ENCODE measurements around the gene CCER1. TPM values are rescaled to one million over a fixed set of nuclear protein-coding genes. Genes with fewer than 3 reads are reported as not detected.
A peak's percentile ranks its signal among the peaks of the same experiment; 100 is the strongest.

The CCER1 gene
- total and polyA plus RNA-seq, 2 donors: not detected

DNA sequence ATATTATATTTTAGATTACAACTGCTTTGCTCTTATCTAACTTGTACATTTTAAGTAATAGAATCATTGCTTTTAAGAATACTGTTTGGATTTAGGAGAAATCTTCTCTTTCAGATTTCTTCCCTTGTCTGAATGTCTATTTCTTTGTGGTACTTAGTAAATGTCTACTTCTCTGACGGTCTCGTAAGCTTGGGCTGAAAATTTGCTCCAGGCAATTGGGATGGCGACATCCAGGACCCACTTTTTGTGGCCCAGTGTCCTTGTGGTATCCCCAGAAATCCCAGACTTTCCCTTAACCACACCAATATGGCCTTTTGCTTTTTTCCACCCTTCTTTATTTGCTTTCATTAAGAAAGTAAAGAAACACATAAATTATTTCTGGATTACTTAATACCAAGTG is 24.0 kb upstream of the CCER1 start:
- DNase-seq (ENCODE audit: extremely low spot score): no peak
- no peak overlapping the region for H3K4me3 ChIP-seq (ENCODE audit: low read depth, low read length)
- 82% methylated on average over 3 of the region's 3 CpGs for WGBS
- H3K4me1 ChIP-seq (ENCODE audit: insufficient read depth): no peaks in the 10 kb centered on the region
- H3K27ac ChIP-seq (ENCODE audit: low read depth): no peak overlapping the region
- H3K36me3 ChIP-seq (ENCODE audit: insufficient read depth): no peaks in the 10 kb centered on the region

DNA sequence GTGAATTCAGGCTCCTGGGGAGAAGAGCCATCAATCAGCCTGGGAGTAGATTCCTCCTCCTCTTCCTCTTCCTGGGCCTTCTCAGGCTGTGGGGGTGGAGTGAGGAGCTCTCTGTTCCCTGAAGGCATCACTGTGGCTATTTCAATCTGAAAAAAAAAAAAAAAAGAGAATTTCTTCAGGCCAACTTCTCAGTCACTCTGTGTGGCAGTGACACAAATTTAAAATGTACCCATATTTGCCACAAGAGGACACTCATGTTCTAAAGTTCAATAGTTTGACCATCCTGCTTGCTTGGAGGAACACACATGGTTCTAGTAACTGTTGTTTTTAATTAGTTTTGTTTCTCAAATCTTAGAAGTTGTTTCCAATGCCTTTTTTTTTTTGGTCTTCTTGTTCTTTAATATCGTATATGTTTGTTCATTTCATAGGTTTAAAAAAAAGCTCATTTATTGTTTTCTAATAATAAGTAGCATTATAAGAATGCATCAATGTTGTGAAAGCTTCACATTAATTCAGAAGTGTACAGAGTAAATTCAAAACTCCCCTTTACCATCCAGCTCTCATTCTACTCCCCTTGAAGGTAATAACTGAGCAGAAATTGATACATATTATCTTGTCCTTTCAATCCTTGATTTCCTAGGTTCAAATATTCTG is 23.3 kb upstream of the CCER1 start:
- WGBS: 26% methylated on average over 1 of the region's 1 CpG
- Histone ChIP-seq H3K27ac (ENCODE audit: low read depth) (no peak overlapping the region), H3K4me1 (ENCODE audit: insufficient read depth) (no peaks in the 10 kb centered on the region), H3K4me3 (ENCODE audit: low read depth, low read length) (no peak overlapping the region), H3K36me3 (ENCODE audit: insufficient read depth) (no peaks in the 10 kb centered on the region)
- no peak for DNase-seq (ENCODE audit: extremely low spot score)

- Histone ChIP-seq H3K27ac (ENCODE audit: low read depth) (no peak overlapping the region), H3K36me3 (ENCODE audit: insufficient read depth) (no peaks in the 10 kb centered on the region), H3K4me1 (ENCODE audit: insufficient read depth) (no peaks in the 10 kb centered on the region), H3K4me3 (ENCODE audit: low read depth, low read length) (no peak overlapping the region)
- no peak for DNase-seq (ENCODE audit: extremely low spot score)
- 83% methylated on average over 1 of the region's 1 CpG for WGBS
These were observed 22.2 kb upstream of the CCER1 start for GRCh38 chr12:90977224-90977623.

DNA sequence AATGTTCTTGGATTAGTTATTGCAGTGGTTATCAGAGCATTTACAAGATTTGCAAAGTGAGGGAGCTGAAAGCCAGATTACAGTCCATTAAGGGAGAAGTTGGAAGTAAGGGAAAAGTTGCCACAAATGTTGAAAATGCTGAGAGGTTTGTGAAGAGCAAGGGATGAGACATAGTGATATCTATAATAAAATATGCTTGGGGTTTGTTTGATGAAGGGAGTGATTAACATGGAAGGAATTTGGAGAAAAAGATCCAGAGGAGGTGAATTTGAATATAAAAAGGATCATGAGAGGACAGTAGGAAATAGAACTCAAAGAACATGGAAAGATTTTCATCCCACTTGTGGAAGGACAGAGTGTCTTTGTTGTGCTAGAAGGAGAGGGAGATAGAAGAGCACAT is 19.3 kb upstream of the CCER1 start:
- no peak for DNase-seq (ENCODE audit: extremely low spot score)
- Histone ChIP-seq H3K36me3 (ENCODE audit: insufficient read depth) (no peaks in the 10 kb centered on the region), H3K27ac (ENCODE audit: low read depth) (no peak overlapping the region), H3K4me3 (ENCODE audit: low read depth, low read length) (no peak overlapping the region), H3K4me1 (ENCODE audit: insufficient read depth) (no peaks in the 10 kb centered on the region)

DNA sequence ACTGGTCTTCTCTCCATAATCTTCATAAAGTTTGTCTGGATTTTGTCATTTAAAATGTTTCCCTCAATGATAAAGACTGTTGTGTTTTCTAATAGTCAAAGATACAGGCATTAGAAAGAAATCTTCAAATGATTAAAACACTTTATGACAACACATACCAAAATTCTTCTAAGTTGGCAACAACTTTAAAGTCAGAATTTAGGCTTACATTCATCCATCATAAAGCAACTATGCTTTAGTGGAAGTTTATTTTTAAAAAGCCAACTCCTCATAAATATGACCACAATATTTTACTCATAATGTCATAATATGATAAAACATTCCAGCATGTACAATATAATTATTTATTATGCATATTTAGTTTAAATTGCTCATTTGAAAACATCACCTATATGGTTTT is 17.2 kb upstream of the CCER1 start:
- Histone ChIP-seq H3K27ac (ENCODE audit: low read depth) (no peak overlapping the region), H3K36me3 (ENCODE audit: insufficient read depth) (no peaks in the 10 kb centered on the region), H3K4me1 (ENCODE audit: insufficient read depth) (no peaks in the 10 kb centered on the region), H3K4me3 (ENCODE audit: low read depth, low read length) (no peak overlapping the region)
- no peak for DNase-seq (ENCODE audit: extremely low spot score)

GRCh38 chr12:90970911-90971310 is 15.9 kb upstream of the CCER1 start:
- Histone ChIP-seq H3K4me1 (ENCODE audit: insufficient read depth) (no peaks in the 10 kb centered on the region), H3K4me3 (ENCODE audit: low read depth, low read length) (no peak overlapping the region), H3K27ac (ENCODE audit: low read depth) (no peak overlapping the region), H3K36me3 (ENCODE audit: insufficient read depth) (no peaks in the 10 kb centered on the region)
- no peak for DNase-seq (ENCODE audit: extremely low spot score)

GRCh38 chr12:90970471-90970870 is 15.5 kb upstream of the CCER1 start:
- DNase-seq (ENCODE audit: extremely low spot score): no peak
- H3K36me3 ChIP-seq (ENCODE audit: insufficient read depth): no peaks in the 10 kb centered on the region
- no peak overlapping the region for H3K27ac ChIP-seq (ENCODE audit: low read depth)
- H3K4me3 ChIP-seq (ENCODE audit: low read depth, low read length): no peak overlapping the region
- no peaks in the 10 kb centered on the region for H3K4me1 ChIP-seq (ENCODE audit: insufficient read depth)

DNA sequence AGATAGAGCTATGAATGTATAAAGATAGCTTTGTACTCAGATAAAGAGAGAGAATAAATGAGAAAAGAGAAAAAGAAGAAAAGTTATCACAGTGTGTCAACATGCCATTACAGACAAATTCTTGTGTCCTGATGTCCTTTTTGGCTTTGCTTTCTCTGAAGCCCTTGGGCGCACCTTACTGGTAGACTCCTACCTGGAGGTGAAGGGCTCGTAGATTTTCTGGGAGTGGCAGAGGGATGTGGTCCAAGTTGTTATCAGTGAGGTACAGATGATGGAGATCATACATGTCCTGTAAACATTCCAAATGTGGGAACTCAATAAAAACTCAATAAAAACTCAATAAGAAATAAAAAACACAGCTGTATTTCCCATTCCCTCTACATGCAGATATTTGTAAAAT is 14.9 kb upstream of the CCER1 start:
- no peak for DNase-seq (ENCODE audit: extremely low spot score)
- H3K36me3 ChIP-seq (ENCODE audit: insufficient read depth): no peaks in the 10 kb centered on the region
- H3K27ac ChIP-seq (ENCODE audit: low read depth): no peak overlapping the region
- H3K4me1 ChIP-seq (ENCODE audit: insufficient read depth): no peaks in the 10 kb centered on the region
- no peak overlapping the region for H3K4me3 ChIP-seq (ENCODE audit: low read depth, low read length)
- WGBS: 93% methylated on average over 2 of the region's 2 CpGs

GRCh38 chr12:90969346-90969745 is 14.4 kb upstream of the CCER1 start:
- 39% methylated on average over 1 of the region's 1 CpG for WGBS
- Histone ChIP-seq H3K4me1 (ENCODE audit: insufficient read depth) (no peaks in the 10 kb centered on the region), H3K4me3 (ENCODE audit: low read depth, low read length) (no peak overlapping the region), H3K36me3 (ENCODE audit: insufficient read depth) (no peaks in the 10 kb centered on the region), H3K27ac (ENCODE audit: low read depth) (no peak overlapping the region)
- DNase-seq (ENCODE audit: extremely low spot score): no peak

DNA sequence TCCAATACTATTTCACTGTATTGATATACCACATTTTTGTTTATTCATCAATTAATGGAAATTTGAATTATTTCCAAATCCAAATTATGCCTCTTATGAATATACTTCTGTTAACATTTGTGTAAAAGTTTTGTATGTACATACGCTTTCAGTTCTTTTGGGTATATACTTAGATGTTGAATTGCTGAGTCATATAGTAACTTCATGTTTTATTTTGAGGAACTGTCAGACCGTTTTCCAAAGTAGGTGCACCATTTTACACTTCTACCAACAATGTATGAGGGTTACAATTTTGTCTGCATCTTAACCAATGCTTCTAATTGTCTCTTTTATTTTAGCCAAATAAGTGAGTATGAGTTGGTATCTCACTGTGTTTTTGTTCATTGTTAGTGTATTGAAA is 10.2 kb upstream of the CCER1 start:
- no peaks in the 10 kb centered on the region for H3K4me1 ChIP-seq (ENCODE audit: insufficient read depth)
- no peak overlapping the region for H3K4me3 ChIP-seq (ENCODE audit: low read depth, low read length)
- no peak for DNase-seq (ENCODE audit: extremely low spot score)
- H3K36me3 ChIP-seq (ENCODE audit: insufficient read depth): no peaks in the 10 kb centered on the region
- WGBS: 92% methylated on average over 2 of the region's 2 CpGs
- no peak overlapping the region for H3K27ac ChIP-seq (ENCODE audit: low read depth)

DNA sequence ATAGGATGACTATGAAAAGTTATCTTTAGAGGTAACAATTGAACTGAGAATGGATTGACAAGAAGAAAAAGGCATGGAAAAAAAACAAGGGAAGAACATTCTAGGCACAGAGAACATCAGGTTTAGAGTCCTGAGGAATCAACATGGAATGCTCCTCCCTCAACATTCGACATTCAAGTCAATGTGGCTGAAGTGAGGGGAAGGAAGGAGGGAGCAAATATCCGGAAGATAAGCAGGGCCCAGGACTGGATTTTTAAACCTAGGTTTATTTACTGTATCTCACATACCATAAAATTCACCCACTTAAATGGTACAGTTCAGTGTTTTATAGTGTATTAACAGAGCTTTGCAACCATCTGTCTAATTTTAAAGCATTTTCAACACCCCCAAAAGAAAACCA is 9.6 kb upstream of the CCER1 start:
- no peak overlapping the region for H3K4me3 ChIP-seq (ENCODE audit: low read depth, low read length)
- WGBS: 46% methylated on average over 2 of the region's 2 CpGs
- no peaks in the 10 kb centered on the region for H3K36me3 ChIP-seq (ENCODE audit: insufficient read depth)
- H3K4me1 ChIP-seq (ENCODE audit: insufficient read depth): no peaks in the 10 kb centered on the region
- H3K27ac ChIP-seq (ENCODE audit: low read depth): peak overlapping the region; percentile 10
- no peak for DNase-seq (ENCODE audit: extremely low spot score)

DNA sequence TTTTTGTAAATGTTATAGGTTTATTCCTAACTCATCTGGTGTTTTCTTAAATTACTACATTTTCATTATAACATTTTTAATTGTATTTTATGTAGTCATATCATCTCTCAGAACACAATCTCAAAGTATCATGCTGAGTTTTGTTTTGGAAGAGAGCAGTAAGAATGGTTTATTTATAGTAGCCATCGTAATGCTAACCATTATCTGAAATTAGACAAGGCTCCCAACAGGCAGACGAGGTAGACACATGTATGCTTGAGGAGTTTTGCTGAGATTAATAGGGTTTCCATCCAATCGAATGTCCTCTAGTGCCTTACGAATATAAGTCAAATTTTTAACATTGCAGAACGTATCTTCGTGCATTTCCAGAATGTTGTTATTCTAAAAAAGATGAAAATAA is 9.0 kb upstream of the CCER1 start:
- Histone ChIP-seq H3K4me3 (ENCODE audit: low read depth, low read length) (no peak overlapping the region), H3K36me3 (ENCODE audit: insufficient read depth) (no peaks in the 10 kb centered on the region), H3K27ac (ENCODE audit: low read depth) (no peak overlapping the region), H3K4me1 (ENCODE audit: insufficient read depth) (no peaks in the 10 kb centered on the region)
- 78% methylated on average over 6 of the region's 6 CpGs for WGBS
- DNase-seq (ENCODE audit: extremely low spot score): no peak

DNA sequence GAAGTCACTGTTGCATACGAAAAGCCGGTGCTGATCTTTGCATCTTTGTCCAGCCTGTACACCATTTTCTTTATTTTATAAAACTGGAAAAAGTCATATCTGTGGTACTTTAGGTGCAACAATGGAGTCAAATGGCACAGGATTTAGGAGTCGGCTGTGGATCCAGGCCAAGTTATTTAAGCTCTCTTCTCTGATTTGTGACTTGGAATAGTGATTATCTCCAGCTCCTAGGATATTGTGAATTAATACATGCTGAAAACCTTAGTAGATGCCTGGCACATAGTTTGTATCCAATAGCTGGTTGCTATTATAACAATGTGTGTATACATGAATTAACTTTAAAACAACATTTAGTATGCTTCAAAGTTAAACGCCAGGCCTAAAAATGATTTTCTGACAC is 6.2 kb upstream of the CCER1 start:
- DNase-seq (ENCODE audit: extremely low spot score): no peak
- H3K4me3 ChIP-seq (ENCODE audit: low read depth, low read length): no peak overlapping the region
- no peak overlapping the region for H3K27ac ChIP-seq (ENCODE audit: low read depth)
- WGBS: 91% methylated on average over 4 of the region's 4 CpGs
- no peaks in the 10 kb centered on the region for H3K4me1 ChIP-seq (ENCODE audit: insufficient read depth)
- no peaks in the 10 kb centered on the region for H3K36me3 ChIP-seq (ENCODE audit: insufficient read depth)

- H3K27ac ChIP-seq (ENCODE audit: low read depth): no peak overlapping the region
- no peak overlapping the region for H3K4me3 ChIP-seq (ENCODE audit: low read depth, low read length)
- 13% methylated on average over 4 of the region's 4 CpGs for WGBS
- no peak for DNase-seq (ENCODE audit: extremely low spot score)
- no peaks in the 10 kb centered on the region for H3K4me1 ChIP-seq (ENCODE audit: insufficient read depth)
- H3K36me3 ChIP-seq (ENCODE audit: insufficient read depth): no peaks in the 10 kb centered on the region
These were observed 4.7 kb upstream of the CCER1 start for GRCh38 chr12:90959538-90960139.

DNA sequence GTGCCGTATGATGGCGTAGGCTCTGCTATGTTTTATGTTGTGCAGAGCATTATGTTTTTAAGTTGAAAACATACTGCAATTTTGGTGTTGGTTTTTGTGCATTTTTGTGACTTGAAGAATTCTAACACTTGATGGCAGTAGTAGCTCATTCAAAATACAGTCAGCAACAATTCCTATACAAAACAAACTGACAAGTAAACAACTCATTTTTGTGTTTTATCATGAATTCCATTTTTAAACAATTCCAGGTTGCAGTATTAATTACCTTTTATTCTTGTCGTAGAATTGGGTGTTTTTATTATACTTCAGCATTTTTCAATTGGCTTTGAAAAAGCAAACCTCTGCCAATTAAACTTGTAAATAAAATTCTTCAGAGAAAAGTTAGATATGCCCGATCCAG is 4.1 kb upstream of the CCER1 start:
- DNase-seq (ENCODE audit: extremely low spot score): no peak
- H3K36me3 ChIP-seq (ENCODE audit: insufficient read depth): no peaks in the 10 kb centered on the region
- H3K4me1 ChIP-seq (ENCODE audit: insufficient read depth): no peaks in the 10 kb centered on the region
- H3K27ac ChIP-seq (ENCODE audit: low read depth): no peak overlapping the region
- H3K4me3 ChIP-seq (ENCODE audit: low read depth, low read length): no peak overlapping the region
- 53% methylated on average over 4 of the region's 4 CpGs for WGBS
